ENCODE measurements around the gene MAGEF1.
"Not testable (repeated sequence)": the region's sequence is repeated elsewhere in the genome, so short reads cannot be mapped to it uniquely, and the experiment has no call there.

Gene MAGEF1

GRCh38 chr3:184741798-184742675 lies 30.2 kb upstream of the MAGEF1 start:
- FAIRE-seq = no peak

- no peak for FAIRE-seq
Observed at GRCh38 chr3:184741259-184741556, 29.3 kb upstream of the MAGEF1 start.

GRCh38 chr3:184740509-184741258 lies 28.8 kb upstream of the MAGEF1 start:
- no peak for FAIRE-seq

GRCh38 chr3:184739594-184740505 lies 28.0 kb upstream of the MAGEF1 start:
- FAIRE-seq = no peak

- no peak for FAIRE-seq
Observed at GRCh38 chr3:184738982-184739381, 27.1 kb upstream of the MAGEF1 start.

GRCh38 chr3:184738506-184738890 lies 26.6 kb upstream of the MAGEF1 start:
- FAIRE-seq = no peak

- no peak for FAIRE-seq
Observed at GRCh38 chr3:184737641-184738505, 26.0 kb upstream of the MAGEF1 start.

- no peak for FAIRE-seq
Observed at GRCh38 chr3:184737063-184737462, 25.2 kb upstream of the MAGEF1 start.

GRCh38 chr3:184734903-184735701 lies 23.2 kb upstream of the MAGEF1 start:
- FAIRE-seq = no peak

GRCh38 chr3:184733971-184734608 lies 22.2 kb upstream of the MAGEF1 start:
- FAIRE-seq = no peak

- no peak for FAIRE-seq
Observed at GRCh38 chr3:184733181-184733580, 21.3 kb upstream of the MAGEF1 start.

- FAIRE-seq = no peak
Observed at GRCh38 chr3:184731786-184732537, 20.1 kb upstream of the MAGEF1 start.

- FAIRE-seq = no peak
Observed at GRCh38 chr3:184730924-184731323, 19.1 kb upstream of the MAGEF1 start.

GRCh38 chr3:184729154-184729553 lies 17.3 kb upstream of the MAGEF1 start:
- FAIRE-seq = not testable (repeated sequence)

- FAIRE-seq = no peak
Observed at GRCh38 chr3:184728010-184728527, 16.2 kb upstream of the MAGEF1 start.

GRCh38 chr3:184727357-184728009 lies 15.6 kb upstream of the MAGEF1 start:
- FAIRE-seq = no peak

GRCh38 chr3:184726497-184726896 lies 14.6 kb upstream of the MAGEF1 start:
- no peak for FAIRE-seq

- no peak for FAIRE-seq
Observed at GRCh38 chr3:184725176-184725719, 13.4 kb upstream of the MAGEF1 start.

GRCh38 chr3:184724699-184725098 lies 12.8 kb upstream of the MAGEF1 start:
- no peak for FAIRE-seq

All from islet of Langerhans (tissue), 1 donor.